Measurements from ENCODE around the gene MYH3.
A peak's percentile ranks its signal among the peaks of the same experiment; 100 is the strongest.

GRCh38 chr17:10697092-10698081 is 40.3 kb upstream of the MYH3 start, which contains the start of the genes ADPRM and SCO1:
- TF ChIP-seq CTCF (IDR thresholded peaks at IDR 0.05), result peak; percentile 8 to 57 (median 44)
- TF ChIP-seq POLR2A (IDR thresholded peaks at IDR 0.05), result peak; percentile 86 to 90 (median 90)

All from body of pancreas (tissue), 4 donors.